IMR-90 (cell line): ENCODE data around the gene OR2H1. TPM values are rescaled to one million over a fixed set of nuclear protein-coding genes. Genes with fewer than 3 reads are reported as not detected.

ENCODE experiments used
- ATAC-seq: fragments of 200-7000 bp; cut with Tn5 transposase; 2 replicates; pipeline ENCODE4 v1.9.1; 2020; ENCODE audit warnings: low read depth, mild to moderate bottlenecking, moderate library complexity
- BruUV-seq: library from RNA; stranded (reverse); fragments of 400-500 nt; replicated peaks from 2 replicates; lab custom pipeline; 2021; lab: Mats Ljungman, UMichigan
- CTCF ChIA-PET: fragments of 300-600 bp; formaldehyde crosslinking; extraction: SDS; loops from one replicate; lab custom pipeline; 2021; ENCODE audit warnings: antibody characterized with exemption; lab: Yijun Ruan, JAX
- POLR2A ChIA-PET: fragments of 300-600 bp; sonication (Branson Sonifier 250); formaldehyde crosslinking; loops from one replicate; lab custom pipeline; 2022; ENCODE audit warnings: antibody characterized with exemption; ENCODE audit not compliant: unreplicated experiment; lab: Charles Lee
- DNase-seq: peaks from one replicate; pipeline ENCODE4 v3.0.0; 2013
- H2AFZ ChIP-seq: replicated peaks from 2 replicates; pipeline ENCODE3; 2013; ENCODE audit warnings: low read length, mild to moderate bottlenecking; ENCODE audit not compliant: poor library complexity
- H2AK5ac ChIP-seq: 2 replicates; pipeline ENCODE4 v1.6.1; 2013; ENCODE audit warnings: low read depth, low read length, inconsistent platforms
- H2AK9ac ChIP-seq: replicated peaks from 2 replicates; pipeline ENCODE3; 2013; ENCODE audit warnings: mild to moderate bottlenecking, low read depth, low read length, moderate library complexity; ENCODE audit not compliant: poor library complexity
- H2BK120ac ChIP-seq: 2 replicates; pipeline ENCODE4 v1.6.1; 2013; ENCODE audit warnings: low read depth, low read length, inconsistent platforms
- H2BK15ac ChIP-seq: 3 replicates; pipeline ENCODE4 v1.6.1; 2013; ENCODE audit warnings: low read depth, low read length, inconsistent platforms
- H2BK20ac ChIP-seq: 2 replicates; pipeline ENCODE4 v1.6.1; 2013; ENCODE audit warnings: low read depth, mild to moderate bottlenecking, inconsistent platforms, low read length, moderate library complexity
- H2BK5ac ChIP-seq: 2 replicates; pipeline ENCODE4 v1.6.1; 2013; ENCODE audit warnings: mild to moderate bottlenecking, low read depth, low read length, inconsistent platforms; ENCODE audit not compliant: poor library complexity, severe bottlenecking
- H3K14ac ChIP-seq: replicated peaks from 2 replicates; pipeline ENCODE4 v1.6.1; 2013; ENCODE audit warnings: low read depth, low read length, inconsistent platforms
- H3K18ac ChIP-seq: 2 replicates; pipeline ENCODE4 v1.6.1; 2013; ENCODE audit warnings: low read depth, low read length, control low read depth
- H3K23ac ChIP-seq: 2 replicates; pipeline ENCODE4 v1.6.1; 2013; ENCODE audit warnings: low read depth, low read length, inconsistent platforms
- H3K27ac ChIP-seq: 2 replicates; pipeline ENCODE4 v1.5.1; 2013; ENCODE audit warnings: mild to moderate bottlenecking, control low read depth, low read length; ENCODE audit not compliant: insufficient read depth
- H3K27me3 ChIP-seq: 2 replicates; pipeline ENCODE4 v1.6.1; 2013; ENCODE audit warnings: low read length; ENCODE audit not compliant: control insufficient read depth, insufficient read depth
- H3K36me3 ChIP-seq: 2 replicates; pipeline ENCODE4 v1.6.1; 2013; ENCODE audit warnings: low read length, mixed read lengths; ENCODE audit not compliant: control insufficient read depth, insufficient read depth
- H3K4ac ChIP-seq: 2 replicates; pipeline ENCODE4 v1.6.1; 2013; ENCODE audit warnings: low read depth, low read length, inconsistent platforms
- H3K4me1 ChIP-seq: 2 replicates; pipeline ENCODE4 v1.6.1; 2013; ENCODE audit warnings: low read length, mixed read lengths; ENCODE audit not compliant: control insufficient read depth, insufficient read depth
- H3K4me2 ChIP-seq: 2 replicates; pipeline ENCODE4 v1.6.1; 2013; ENCODE audit warnings: low read depth, mild to moderate bottlenecking, control low read depth, low read length, moderate library complexity
- H3K4me3 ChIP-seq: 2 replicates; pipeline ENCODE4 v1.5.1; 2013; ENCODE audit warnings: low read depth, mild to moderate bottlenecking, control low read depth, low read length, moderate library complexity; ENCODE audit not compliant: insufficient read depth
- H3K56ac ChIP-seq: 2 replicates; pipeline ENCODE4 v1.6.1; 2013; ENCODE audit warnings: low read length, inconsistent platforms; ENCODE audit not compliant: insufficient read depth; ENCODE audit errors: extremely low read depth
- H3K79me1 ChIP-seq, 2 experiments: 2 replicates each; pipeline ENCODE4 v1.6.1; 2013; ENCODE audit warnings: low read length in 2 of 2, inconsistent platforms in 1 of 2, low read depth in 1 of 2
- H3K9ac ChIP-seq: 2 replicates; pipeline ENCODE4 v1.6.1; 2013; ENCODE audit warnings: low read depth, low read length, control low read depth
- H3K9me1 ChIP-seq: 2 replicates; pipeline ENCODE4 v1.6.1; 2013; ENCODE audit warnings: low read length, inconsistent platforms; ENCODE audit not compliant: insufficient read depth
- H3K9me3 ChIP-seq: 2 replicates; pipeline ENCODE4 v1.6.1; 2013; ENCODE audit warnings: low read length; ENCODE audit not compliant: control insufficient read depth, insufficient read depth
- H4K20me1 ChIP-seq: 2 replicates; pipeline ENCODE4 v1.6.1; 2013; ENCODE audit warnings: low read length, inconsistent platforms; ENCODE audit not compliant: insufficient read depth
- H4K5ac ChIP-seq: 2 replicates; pipeline ENCODE4 v1.6.1; 2013; ENCODE audit warnings: mild to moderate bottlenecking, low read depth, low read length, control low read depth
- H4K8ac ChIP-seq, 2 experiments: 2 replicates each; pipeline ENCODE4 v1.6.1; 2013; ENCODE audit warnings: low read depth in 2 of 2, low read length in 2 of 2, control low read depth in 1 of 2, inconsistent platforms in 1 of 2
- H4K91ac ChIP-seq: 2 replicates; pipeline ENCODE4 v1.6.1; 2013; ENCODE audit warnings: low read depth, low read length, inconsistent platforms; ENCODE audit not compliant: insufficient read depth
- BHLHE40 ChIP-seq: fragments of 150-350 bp; IDR thresholded peaks from 2 replicates; pipeline ENCODE4 v1.6.1; 2016; ENCODE audit warnings: mild to moderate bottlenecking, low read depth, low read length
- CEBPB ChIP-seq: IDR thresholded peaks from 2 replicates; pipeline ENCODE4 v1.6.1; 2012; ENCODE audit warnings: low read depth, low read length, improper control_type of control experiment
- CHD1 ChIP-seq: IDR thresholded peaks from 2 replicates; pipeline ENCODE4 v1.6.1; 2012; ENCODE audit warnings: low read depth, low read length, improper control_type of control experiment
- ELK1 ChIP-seq: fragments of 150-350 bp; IDR thresholded peaks from 2 replicates; pipeline ENCODE4 v1.6.1; 2016; ENCODE audit warnings: low read depth, mild to moderate bottlenecking, low read length, moderate library complexity, borderline replicate concordance
- FOS ChIP-seq: fragments of 150-350 bp; IDR thresholded peaks from 2 replicates; pipeline ENCODE4 v1.6.1; 2016; ENCODE audit warnings: low read depth, low read length
- MAFK ChIP-seq: IDR thresholded peaks from 2 replicates; pipeline ENCODE4 v1.6.1; 2012; ENCODE audit warnings: low read depth, low read length, improper control_type of control experiment
- MAZ ChIP-seq: IDR thresholded peaks from 2 replicates; pipeline ENCODE4 v1.6.1; 2012; ENCODE audit warnings: low read depth, mild to moderate bottlenecking, low read length, improper control_type of control experiment, moderate library complexity, borderline replicate concordance
- MXI1 ChIP-seq: IDR thresholded peaks from 2 replicates; pipeline ENCODE4 v1.6.1; 2012; ENCODE audit warnings: low read depth, mild to moderate bottlenecking, low read length, moderate library complexity, borderline replicate concordance
- NFE2L2 ChIP-seq: fragments of 150-350 bp; IDR thresholded peaks from 2 replicates; pipeline ENCODE4 v1.6.1; 2016; ENCODE audit warnings: low read depth, mild to moderate bottlenecking, low read length
- POLR2A ChIP-seq: IDR thresholded peaks from 2 replicates; pipeline ENCODE4 v1.6.1; 2012; ENCODE audit warnings: mild to moderate bottlenecking, low read depth, low read length
- RAD21 ChIP-seq: IDR thresholded peaks from 2 replicates; pipeline ENCODE4 v1.6.1; 2012; ENCODE audit warnings: low read length, improper control_type of control experiment
- RCOR1 ChIP-seq: IDR thresholded peaks from 2 replicates; pipeline ENCODE4 v1.6.1; 2012; ENCODE audit warnings: mild to moderate bottlenecking, low read length, improper control_type of control experiment; ENCODE audit not compliant: insufficient replicate concordance
- SMC3 ChIP-seq: fragments of 150-350 bp; IDR thresholded peaks from 2 replicates; pipeline ENCODE4 v1.6.1; 2016; ENCODE audit warnings: low read depth, mild to moderate bottlenecking, antibody characterized with exemption, low read length, moderate library complexity
- USF2 ChIP-seq: fragments of 150-350 bp; IDR thresholded peaks from 2 replicates; pipeline ENCODE4 v1.6.1; 2017; ENCODE audit warnings: mild to moderate bottlenecking, antibody characterized with exemption, low read length, low read depth
- WGBS, 2 experiments: methylation state at CpG; one replicate each; pipeline versions ENCODE4 v1.1.5 to v1.1.7; 2013; ENCODE audit warnings: missing lambda C conversion rate in 2 of 2; ENCODE audit not compliant: insufficient read length in 1 of 2; ENCODE audit errors: extremely low coverage in 2 of 2; 5-methylcytosine and 5-hydroxymethylcytosine counted together
- dilution Hi-C: fragments of 300-500 bp; cut with HindIII; formaldehyde crosslinking; loops from one replicate; pipeline ENCODE4 v1.14.3; 2018; ENCODE audit warnings: low sequenced_read_pairs; ENCODE audit not compliant: unreplicated experiment
- in situ Hi-C: fragments of 300-500 bp; cut with MboI; formaldehyde crosslinking; loops from 3 replicates; pipeline ENCODE4 v1.14.3; 2019; ENCODE audit warnings: low sequenced_read_pairs, inconsistent platforms, mixed read lengths
- intact Hi-C: fragments of 100-400 bp; cut with micrococcal nuclease; formaldehyde crosslinking; loops from 2 replicates; pipeline ENCODE4 v1.10.0; 2022
- polyA plus RNA-seq, 3 experiments: library from polyadenylated mRNA; depleted of rRNA; stranded (reverse); fragments of >200 nt; gene quantifications; 2 replicates each; pipeline ENCODE4 v1.2.3, GENCODE V29; 2012; ENCODE audit warnings: low replicate concordance in 1 of 3
- total RNA-seq: library from RNA; depleted of rRNA; stranded (reverse); fragments of >200 nt; gene quantifications from 2 replicates; pipeline ENCODE4 v1.2.3, GENCODE V29; 2012

Gene OR2H1
- total and polyA plus RNA-seq, 2 of the 4 experiments (the other 2 are of a cell fraction), result not detected

- H2AK5ac ChIP-seq, result no peak overlapping the region
- no peak overlapping the region for H4K8ac ChIP-seq
- H3K4me3 ChIP-seq, result no peak overlapping the region
- H3K27me3 ChIP-seq, result no peaks in the 10 kb centered on the region
- dilution Hi-C loops, result no loop called here
- no peak overlapping the region for H3K9ac ChIP-seq
- ChIA-PET POLR2A (no interaction called here), CTCF (no interaction called here)
- no peak overlapping the region for H3K4ac ChIP-seq
- H3K4me1 ChIP-seq, result no peaks in the 10 kb centered on the region
- H4K20me1 ChIP-seq, result no peaks in the 10 kb centered on the region
- WGBS, 2 experiments, result no CpG with 5 or more reads among the region's 4 CpGs
- in situ Hi-C loops, result no loop called here
- intact Hi-C loops, result no loop called here
- H2AK9ac ChIP-seq, result no peak overlapping the region
- no peak overlapping the region for H4K5ac ChIP-seq
- H3K23ac ChIP-seq, result no peak overlapping the region
- H3K27ac ChIP-seq, result no peak overlapping the region
- TF ChIP-seq MAFK (no peak), BHLHE40 (no peak), CEBPB (no peak), POLR2A (no peak), MAZ (no peak), RCOR1 (no peak), NFE2L2 (no peak), CHD1 (no peak), MXI1 (no peak), USF2 (no peak), FOS (no peak), SMC3 (no peak), ELK1 (no peak), RAD21 (no peak)
- H3K36me3 ChIP-seq, result no peaks in the 10 kb centered on the region
- H2BK20ac ChIP-seq, result no peak overlapping the region
- no peaks in the 10 kb centered on the region for H3K9me1 ChIP-seq
- ATAC-seq (no peak), DNase-seq (no peak)
- H2BK5ac ChIP-seq, result no peak overlapping the region
- H4K91ac ChIP-seq, result no peak overlapping the region
- no peak overlapping the region for H2BK120ac ChIP-seq
- no peak overlapping the region for H3K18ac ChIP-seq
- no peak overlapping the region for H3K4me2 ChIP-seq
- no peak overlapping the region for H3K56ac ChIP-seq
- H2AFZ ChIP-seq, result no peak overlapping the region
- no peak overlapping the region for H3K14ac ChIP-seq
- H2BK15ac ChIP-seq, result no peak overlapping the region
- no TSS peak for BruUV-seq
- no peaks in the 10 kb centered on the region for H3K79me1 ChIP-seq
- peaks cover 6% of the 10 kb centered on the region for H3K9me3 ChIP-seq
These were observed 38.6 kb downstream of the OR2H1 start for GRCh38 chr6:29495571-29495970.
